ENCODE results near the gene SORCS2. TPM values are rescaled to one million over a fixed set of nuclear protein-coding genes. Genes with fewer than 3 reads are reported as not detected.

The SORCS2 gene
- polyA plus RNA-seq, 1 donor (not counting 4 experiments of a cell fraction or from before 2014, with no cell fraction given): 0.09 TPM

DNA sequence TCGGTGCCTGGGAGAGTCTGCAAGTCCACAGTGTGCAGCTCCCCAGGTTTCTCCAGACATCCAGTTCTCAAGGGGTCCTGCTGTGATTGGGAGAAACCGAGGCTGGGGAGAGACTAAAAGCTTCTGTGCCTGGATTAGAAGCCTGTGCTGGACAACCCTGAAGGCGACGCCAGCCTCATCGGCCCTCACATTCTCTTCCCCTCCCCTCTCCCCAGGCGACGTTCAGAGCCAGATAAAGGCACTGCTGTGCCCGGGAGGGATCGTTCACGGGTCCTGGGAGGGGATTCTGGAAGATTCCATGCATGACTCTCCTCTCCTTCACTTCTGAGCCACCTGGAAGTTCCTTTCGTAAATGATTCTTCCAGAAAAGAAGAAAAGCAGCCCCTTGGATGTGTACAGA lies 114.6 kb downstream of the SORCS2 start:
- Histone ChIP-seq H3K4me3 (ENCODE audit: control insufficient read depth in 2 of 3, extremely low read depth in 1 of 3, insufficient read depth in 2 of 3, low read depth in 1 of 3, low read length in 3 of 3) (no peak overlapping the region), H3K4me2 (ENCODE audit: control insufficient read depth, extremely low read depth, insufficient read depth, low read depth, low read length) (no peak overlapping the region), H3K9ac (ENCODE audit: control insufficient read depth, extremely low read depth, insufficient read depth, low read length) (no peak overlapping the region), H3K9me1 (ENCODE audit: control insufficient read depth, extremely low read depth, insufficient read depth, low read length) (no peaks in the 10 kb centered on the region), H3K36me3 (ENCODE audit: control insufficient read depth in 2 of 2, extremely low read depth in 1 of 2, insufficient read depth in 2 of 2, low read length in 2 of 2) (no peaks in the 10 kb centered on the region), H3K27me3 (ENCODE audit: control insufficient read depth, extremely low read depth, insufficient read depth, low read length) (peaks cover 53% of the 10 kb centered on the region), H3K27ac (ENCODE audit: control insufficient read depth, insufficient read depth, low read length) (no peak overlapping the region), H4K20me1 (ENCODE audit: control insufficient read depth, extremely low read depth, insufficient read depth, low read length) (no peaks in the 10 kb centered on the region), H3K79me2 (ENCODE audit: control insufficient read depth, insufficient read depth, low read length) (no peaks in the 10 kb centered on the region), H3K9me3 (ENCODE audit: control insufficient read depth, low read depth, low read length) (no peaks in the 10 kb centered on the region), H3K4me1 (ENCODE audit: control insufficient read depth, extremely low read depth, insufficient read depth, low read length) (no peaks in the 10 kb centered on the region), H2AFZ (ENCODE audit: control insufficient read depth, low read length) (no peak overlapping the region)
- TF ChIP-seq, protein P1, sequence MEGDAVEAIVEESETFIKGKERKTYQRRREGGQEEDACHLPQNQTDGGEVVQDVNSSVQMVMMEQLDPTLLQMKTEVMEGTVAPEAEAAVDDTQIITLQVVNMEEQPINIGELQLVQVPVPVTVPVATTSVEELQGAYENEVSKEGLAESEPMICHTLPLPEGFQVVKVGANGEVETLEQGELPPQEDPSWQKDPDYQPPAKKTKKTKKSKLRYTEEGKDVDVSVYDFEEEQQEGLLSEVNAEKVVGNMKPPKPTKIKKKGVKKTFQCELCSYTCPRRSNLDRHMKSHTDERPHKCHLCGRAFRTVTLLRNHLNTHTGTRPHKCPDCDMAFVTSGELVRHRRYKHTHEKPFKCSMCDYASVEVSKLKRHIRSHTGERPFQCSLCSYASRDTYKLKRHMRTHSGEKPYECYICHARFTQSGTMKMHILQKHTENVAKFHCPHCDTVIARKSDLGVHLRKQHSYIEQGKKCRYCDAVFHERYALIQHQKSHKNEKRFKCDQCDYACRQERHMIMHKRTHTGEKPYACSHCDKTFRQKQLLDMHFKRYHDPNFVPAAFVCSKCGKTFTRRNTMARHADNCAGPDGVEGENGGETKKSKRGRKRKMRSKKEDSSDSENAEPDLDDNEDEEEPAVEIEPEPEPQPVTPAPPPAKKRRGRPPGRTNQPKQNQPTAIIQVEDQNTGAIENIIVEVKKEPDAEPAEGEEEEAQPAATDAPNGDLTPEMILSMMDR (optimal IDR thresholded peaks at IDR 0.05 in 1 of 3, IDR thresholded peaks at IDR 0.05 in 1 of 3, conservative IDR thresholded peaks at IDR 0.05 in 1 of 3; ENCODE audit: extremely low read depth in 1 of 3, insufficient read depth in 2 of 3, low read length in 3 of 3): no peak
- TF ChIP-seq EZH2 (IDR thresholded peaks at IDR 0.05; ENCODE audit: low read length): no peak
- FAIRE-seq: no peak
- dilution Hi-C loops (cut with MboI; ENCODE audit: extremely low pct_ligation_motif_present, low sequenced_read_pairs): no loop called here
- no peak for DNase-seq (ENCODE audit: low read depth, low spot score)

- no peak overlapping the region for H3K9ac ChIP-seq (ENCODE audit: control insufficient read depth, extremely low read depth, insufficient read depth, low read length)
- no peak overlapping the region for H3K27ac ChIP-seq (ENCODE audit: control insufficient read depth, insufficient read depth, low read length)
- no peak overlapping the region for H2AFZ ChIP-seq (ENCODE audit: control insufficient read depth, low read length)
- H3K4me3 ChIP-seq (ENCODE audit: control insufficient read depth in 2 of 3, extremely low read depth in 1 of 3, insufficient read depth in 2 of 3, low read depth in 1 of 3, low read length in 3 of 3): no peak overlapping the region
- H3K79me2 ChIP-seq (ENCODE audit: control insufficient read depth, insufficient read depth, low read length): no peaks in the 10 kb centered on the region
- H4K20me1 ChIP-seq (ENCODE audit: control insufficient read depth, extremely low read depth, insufficient read depth, low read length): no peaks in the 10 kb centered on the region
- H3K27me3 ChIP-seq (ENCODE audit: control insufficient read depth, extremely low read depth, insufficient read depth, low read length): peaks cover 53% of the 10 kb centered on the region
- DNase-seq (ENCODE audit: low read depth, low spot score) (no peak), FAIRE-seq (no peak)
- no peaks in the 10 kb centered on the region for H3K36me3 ChIP-seq (ENCODE audit: control insufficient read depth in 2 of 2, extremely low read depth in 1 of 2, insufficient read depth in 2 of 2, low read length in 2 of 2)
- no peaks in the 10 kb centered on the region for H3K9me1 ChIP-seq (ENCODE audit: control insufficient read depth, extremely low read depth, insufficient read depth, low read length)
- no peak for TF ChIP-seq EZH2 (IDR thresholded peaks at IDR 0.05; ENCODE audit: low read length)
- TF ChIP-seq, protein P1 (optimal IDR thresholded peaks at IDR 0.05 in 1 of 3, IDR thresholded peaks at IDR 0.05 in 1 of 3, conservative IDR thresholded peaks at IDR 0.05 in 1 of 3; ENCODE audit: extremely low read depth in 1 of 3, insufficient read depth in 2 of 3, low read length in 3 of 3): peak in 1 of 3 experiments; percentile 22
- no peaks in the 10 kb centered on the region for H3K4me1 ChIP-seq (ENCODE audit: control insufficient read depth, extremely low read depth, insufficient read depth, low read length)
- H3K4me2 ChIP-seq (ENCODE audit: control insufficient read depth, extremely low read depth, insufficient read depth, low read depth, low read length): no peak overlapping the region
- no peaks in the 10 kb centered on the region for H3K9me3 ChIP-seq (ENCODE audit: control insufficient read depth, low read depth, low read length)
- dilution Hi-C loops (cut with MboI; ENCODE audit: extremely low pct_ligation_motif_present, low sequenced_read_pairs): no loop called here
These were observed 115.2 kb downstream of the SORCS2 start for GRCh38 chr4:7307394-7308099.

Data from keratinocyte (primary cell).